Esophagus (tissue), 2 donors: ENCODE results near the gene UBXN7. TPM values are rescaled to one million over a fixed set of nuclear protein-coding genes. Genes with fewer than 3 reads are reported as not detected.
"Not testable (repeated sequence)": the region's sequence is repeated elsewhere in the genome, so short reads cannot be mapped to it uniquely, and the experiment has no call there.

Experiments
- H3K27ac ChIP-seq, 2 donors: one replicate each; pipeline ENCODE4 v1.5.1; 2013; ENCODE audit warnings: low read depth in 2 of 2, mild to moderate bottlenecking in 2 of 2, inconsistent platforms in 1 of 2, low read length in 1 of 2, moderate library complexity in 1 of 2
- H3K27me3 ChIP-seq, 2 donors: one replicate each; pipeline ENCODE4 v1.6.1; 2013; ENCODE audit warnings: low read length in 2 of 2, control low read depth in 1 of 2, mild to moderate bottlenecking in 1 of 2; ENCODE audit not compliant: insufficient read depth in 2 of 2, control insufficient read depth in 1 of 2
- H3K36me3 ChIP-seq, 2 donors: one replicate each; pipeline ENCODE4 v1.6.1; 2013; ENCODE audit warnings: low read length in 1 of 2; ENCODE audit not compliant: control insufficient read depth in 2 of 2, insufficient read depth in 2 of 2
- H3K4me1 ChIP-seq, 2 donors: one replicate each; pipeline ENCODE4 v1.6.1; 2013; ENCODE audit warnings: low read length in 1 of 2; ENCODE audit not compliant: control insufficient read depth in 2 of 2, insufficient read depth in 2 of 2
- H3K4me3 ChIP-seq, 2 donors: one replicate each; pipeline ENCODE4 v1.5.1; 2013; ENCODE audit warnings: low read length in 2 of 2, mild to moderate bottlenecking in 2 of 2, low read depth in 1 of 2, moderate library complexity in 1 of 2
- H3K9me3 ChIP-seq, 2 donors: one replicate each; pipeline ENCODE4 v1.6.1; 2013; ENCODE audit warnings: mild to moderate bottlenecking in 2 of 2, low read depth in 1 of 2, low read length in 1 of 2, moderate library complexity in 1 of 2; ENCODE audit not compliant: control insufficient read depth in 2 of 2, insufficient read depth in 1 of 2
- WGBS, 2 donors: extraction: QIAGEN DNeasy Blood & Tissue Kit; methylation state at CpG; one replicate each; pipeline ENCODE4 v1.1.7; 2013; 5-methylcytosine and 5-hydroxymethylcytosine counted together
- polyA plus RNA-seq, 2 donors: library from polyadenylated mRNA; stranded (reverse); fragments of 200-250 nt; gene quantifications; one replicate each; pipeline ENCODE4 v1.2.3, GENCODE V29; 2013
- donor health status: healthy with polysubstance abuse.
- donor health status: Bipolar disorder and iron deficiency.

Gene UBXN7
- polyA plus RNA-seq, 2 donors = 3.8 to 10.2 TPM

- Histone ChIP-seq H3K4me3 (no peak overlapping the region), H3K27me3 (no peaks in the 10 kb centered on the region), H3K9me3 (no peaks in the 10 kb centered on the region), H3K27ac (no peak overlapping the region), H3K4me1 (no peaks in the 10 kb centered on the region), H3K36me3 (peaks cover 0 to 4% of the 10 kb centered on the region in 2 donors)
- WGBS, 2 donors = 65 to 79% methylated on average over 3 of the region's 3 CpGs
Observed at GRCh38 chr3:196378146-196378841, 53.9 kb downstream of the UBXN7 start.

DNA sequence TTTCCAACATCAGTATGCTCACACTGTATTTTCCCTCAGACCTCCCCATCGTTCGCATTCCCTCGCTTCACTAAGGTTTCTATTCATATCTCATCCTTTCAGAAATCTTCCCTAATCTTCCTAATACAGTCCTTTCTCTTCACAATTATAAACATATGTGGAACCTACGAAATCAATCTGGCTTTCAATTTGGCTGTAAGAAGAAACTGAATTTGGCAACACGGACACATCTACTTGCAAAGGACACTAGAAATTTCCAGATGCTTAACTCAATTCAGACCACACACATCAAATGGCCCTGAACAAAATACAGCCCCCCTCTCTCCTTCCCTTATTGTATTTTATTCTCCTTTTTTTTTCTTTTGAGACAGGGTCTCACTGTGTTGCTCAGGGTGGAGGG lies 54.9 kb downstream of the UBXN7 start:
- Histone ChIP-seq H3K27ac (no peak overlapping the region), H3K9me3 (no peaks in the 10 kb centered on the region), H3K4me3 (no peak overlapping the region), H3K4me1 (no peaks in the 10 kb centered on the region), H3K36me3 (peaks cover 0 to 4% of the 10 kb centered on the region in 2 donors), H3K27me3 (no peaks in the 10 kb centered on the region)
- 83 to 85% methylated on average over 5 of the region's 5 CpGs for WGBS, 2 donors

GRCh38 chr3:196365736-196366135 lies 66.5 kb downstream of the UBXN7 start:
- no peaks in the 10 kb centered on the region for H3K4me1 ChIP-seq

DNA sequence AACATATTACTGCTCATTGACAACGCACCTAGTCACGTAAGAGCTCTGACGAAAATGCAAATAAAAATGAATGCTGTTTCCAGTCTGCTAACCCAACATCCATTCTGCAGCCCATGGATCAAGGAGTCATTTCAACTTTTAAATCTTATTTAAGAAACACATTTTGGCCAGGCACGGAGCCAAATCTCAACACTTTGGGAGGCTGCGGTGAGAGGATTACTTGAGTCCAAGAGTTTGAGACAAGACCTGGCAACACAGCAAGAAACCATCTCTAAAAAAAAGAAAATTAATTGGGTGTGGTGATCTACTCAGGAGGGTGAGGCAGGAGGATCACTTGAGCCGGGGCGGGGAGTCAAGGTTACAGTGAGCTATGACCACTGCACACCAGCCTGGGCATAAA lies 71.6 kb downstream of the UBXN7 start:
- WGBS, 2 donors = 85 to 87% methylated on average over 7 of the region's 7 CpGs
- Histone ChIP-seq H3K9me3 (no peaks in the 10 kb centered on the region), H3K4me3 (no peak overlapping the region), H3K27ac (no peak overlapping the region), H3K27me3 (no peaks in the 10 kb centered on the region), H3K4me1 (no peaks in the 10 kb centered on the region), H3K36me3 (peaks cover 0 to 24% of the 10 kb centered on the region in 2 donors)

More at GRCh38 chr3:196365736-196366135, 66.5 kb downstream of the UBXN7 start:
- Histone ChIP-seq H3K36me3 (peaks cover 0 to 7% of the 10 kb centered on the region in 2 donors), H3K9me3 (no peaks in the 10 kb centered on the region), H3K4me3 (no peak overlapping the region), H3K27ac (no peak overlapping the region), H3K27me3 (no peaks in the 10 kb centered on the region)
- WGBS, 2 donors = 87 to 93% methylated on average over 4 of the region's 4 CpGs

GRCh38 chr3:196358540-196358939 lies 73.7 kb downstream of the UBXN7 start:
- WGBS, 2 donors = 95 to 99% methylated on average over 4 of the region's 4 CpGs
- not testable (repeated sequence) for H3K9me3 ChIP-seq, H3K27ac ChIP-seq, H3K4me1 ChIP-seq, H3K27me3 ChIP-seq, H3K4me3 ChIP-seq
- peaks cover 0 to 25% of the 10 kb centered on the region in 2 donors for H3K36me3 ChIP-seq

- 79 to 88% methylated on average over 7 of the region's 7 CpGs for whole genome bisulfite sequencing, 2 donors
- Histone ChIP-seq H3K27ac (no peak overlapping the region), H3K4me1 (no peaks in the 10 kb centered on the region), H3K36me3 (peaks cover 0 to 22% of the 10 kb centered on the region in 2 donors), H3K4me3 (no peak overlapping the region), H3K27me3 (no peaks in the 10 kb centered on the region), H3K9me3 (no peaks in the 10 kb centered on the region)
Observed at GRCh38 chr3:196357905-196358304, 74.3 kb downstream of the UBXN7 start.

DNA sequence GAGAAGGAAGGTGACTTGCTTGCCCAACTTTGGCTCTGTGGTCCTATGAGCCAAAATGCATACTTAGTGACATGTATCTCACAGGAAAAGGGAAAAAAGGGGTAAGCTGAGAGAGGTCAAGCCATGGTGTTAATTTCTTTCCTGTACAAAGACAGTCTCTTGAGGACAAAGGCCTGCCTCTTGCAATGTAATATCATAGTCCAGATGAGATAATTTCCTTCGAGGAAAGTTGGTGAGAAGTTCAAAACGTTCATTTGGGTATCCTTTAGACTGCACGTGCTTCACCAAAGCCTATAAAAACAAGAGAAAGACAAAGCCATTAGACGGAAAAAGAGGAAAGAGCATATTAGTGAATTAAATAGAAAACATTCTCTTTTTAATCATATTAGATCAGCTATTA lies 75.7 kb downstream of the UBXN7 start:
- Histone ChIP-seq H3K36me3 (peaks cover 0 to 22% of the 10 kb centered on the region in 2 donors), H3K27me3 (no peaks in the 10 kb centered on the region), H3K4me1 (no peaks in the 10 kb centered on the region), H3K9me3 (no peaks in the 10 kb centered on the region), H3K4me3 (no peak overlapping the region), H3K27ac (no peak overlapping the region)
- 88% methylated on average over 4 of the region's 4 CpGs for WGBS, 2 donors

- WGBS, 2 donors = 94 to 96% methylated on average over 1 of the region's 1 CpG
- Histone ChIP-seq H3K27ac (no peak overlapping the region), H3K9me3 (no peaks in the 10 kb centered on the region), H3K36me3 (peaks cover 0 to 24% of the 10 kb centered on the region in 2 donors), H3K27me3 (no peaks in the 10 kb centered on the region), H3K4me3 (no peak overlapping the region), H3K4me1 (no peaks in the 10 kb centered on the region)
Observed at GRCh38 chr3:196355668-196356067, 76.6 kb downstream of the UBXN7 start.

DNA sequence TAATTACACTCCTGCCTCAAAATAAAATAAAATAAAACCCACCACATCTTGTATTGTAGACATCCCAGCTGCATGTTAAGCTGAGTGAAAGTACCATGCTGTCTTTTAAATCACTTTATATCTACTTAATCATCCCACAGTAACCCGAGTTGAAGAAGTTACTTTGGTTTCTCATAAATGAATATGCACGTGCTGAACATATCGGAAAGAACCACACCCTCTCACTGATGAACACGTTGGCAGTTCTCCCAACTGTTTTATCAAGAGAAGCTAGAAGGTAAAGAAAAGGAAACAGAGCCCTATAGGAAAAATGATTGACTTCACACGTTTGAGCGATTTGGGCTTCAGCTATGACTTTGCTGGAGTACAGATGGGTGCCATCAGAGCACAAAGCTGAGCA lies 78.1 kb downstream of the UBXN7 start:
- WGBS, 2 donors = 72 to 76% methylated on average over 6 of the region's 6 CpGs
- peaks cover 0 to 18% of the 10 kb centered on the region in 2 donors for H3K36me3 ChIP-seq

GRCh38 chr3:196351541-196351940 lies 80.7 kb downstream of the UBXN7 start:
- Histone ChIP-seq H3K27me3 (no peaks in the 10 kb centered on the region), H3K27ac (no peak overlapping the region), H3K4me1 (no peaks in the 10 kb centered on the region), H3K36me3 (peaks cover 0 to 9% of the 10 kb centered on the region in 2 donors), H3K9me3 (no peaks in the 10 kb centered on the region), H3K4me3 (no peak overlapping the region)
- WGBS, 2 donors = 74 to 87% methylated on average over 6 of the region's 6 CpGs

More for the DNA sequence above, 78.1 kb downstream of the UBXN7 start:
- Histone ChIP-seq H3K4me1 (no peaks in the 10 kb centered on the region), H3K4me3 (no peak overlapping the region), H3K27ac (no peak overlapping the region), H3K9me3 (no peaks in the 10 kb centered on the region), H3K27me3 (no peaks in the 10 kb centered on the region)
